Activated CD4-positive, alpha-beta T cell treated with anti-CD3 and anti-CD28 coated beads, Interleukin-10, Interleukin-2, amounts not matched to agents 100 ng/mL and 50 ng/mL, durations not matched to agents 16 hours and 8 hours (primary cell): Measurements from ENCODE around the gene ABCA4.

Source experiments
- DNase-seq: peaks from one replicate; pipeline ENCODE4 v3.0.0-alpha.2; 2020

The ABCA4 gene

GRCh38 chr1:94101613-94102525 lies 19.1 kb downstream of the ABCA4 start:
- DNase-seq: no peak

- DNase-seq: no peak
Observed at GRCh38 chr1:94100785-94101612, 19.9 kb downstream of the ABCA4 start.

GRCh38 chr1:94100129-94100784 lies 20.7 kb downstream of the ABCA4 start:
- no peak for DNase-seq

- DNase-seq: no peak
Observed at GRCh38 chr1:94099303-94099702, 21.6 kb downstream of the ABCA4 start.

- no peak for DNase-seq
Observed at GRCh38 chr1:94098585-94099111, 22.3 kb downstream of the ABCA4 start.

- no peak for DNase-seq
Observed at GRCh38 chr1:94096797-94097549, 24.0 kb downstream of the ABCA4 start.

GRCh38 chr1:94095744-94096469 lies 25.0 kb downstream of the ABCA4 start:
- DNase-seq: no peak

- DNase-seq: no peak
Observed at GRCh38 chr1:94095112-94095637, 25.8 kb downstream of the ABCA4 start.

- no peak for DNase-seq
Observed at GRCh38 chr1:94094469-94095111, 26.4 kb downstream of the ABCA4 start.

GRCh38 chr1:94093996-94094395 lies 27.0 kb downstream of the ABCA4 start:
- DNase-seq: no peak

- no peak for DNase-seq
Observed at GRCh38 chr1:94093396-94093795, 27.6 kb downstream of the ABCA4 start.

- peak; percentile 5 for DNase-seq
Observed at GRCh38 chr1:94092210-94092613, 28.7 kb downstream of the ABCA4 start.

GRCh38 chr1:94090761-94091160 lies 30.2 kb downstream of the ABCA4 start:
- DNase-seq: no peak

GRCh38 chr1:94087193-94087592 lies 33.8 kb downstream of the ABCA4 start:
- DNase-seq: no peak

GRCh38 chr1:94084547-94084946 lies 36.4 kb downstream of the ABCA4 start:
- DNase-seq: no peak

GRCh38 chr1:94084085-94084484 lies 36.9 kb downstream of the ABCA4 start:
- no peak for DNase-seq

- DNase-seq: no peak
Observed at GRCh38 chr1:94083681-94084080, 37.3 kb downstream of the ABCA4 start.

- no peak for DNase-seq
Observed at GRCh38 chr1:94081566-94082344, 39.2 kb downstream of the ABCA4 start.

GRCh38 chr1:94079989-94080388 lies 41.0 kb downstream of the ABCA4 start:
- DNase-seq: no peak
